DMS53 treated with DMSO at 0.1 percent for 48 hours (cell line): Measurements from ENCODE around the gene SDHB.

Experiments
- DNase-seq: peaks from one replicate; lab custom pipeline; 2025; ENCODE audit not compliant: unreplicated experiment; lab: John Stamatoyannopoulos, UW

The SDHB gene

DNA sequence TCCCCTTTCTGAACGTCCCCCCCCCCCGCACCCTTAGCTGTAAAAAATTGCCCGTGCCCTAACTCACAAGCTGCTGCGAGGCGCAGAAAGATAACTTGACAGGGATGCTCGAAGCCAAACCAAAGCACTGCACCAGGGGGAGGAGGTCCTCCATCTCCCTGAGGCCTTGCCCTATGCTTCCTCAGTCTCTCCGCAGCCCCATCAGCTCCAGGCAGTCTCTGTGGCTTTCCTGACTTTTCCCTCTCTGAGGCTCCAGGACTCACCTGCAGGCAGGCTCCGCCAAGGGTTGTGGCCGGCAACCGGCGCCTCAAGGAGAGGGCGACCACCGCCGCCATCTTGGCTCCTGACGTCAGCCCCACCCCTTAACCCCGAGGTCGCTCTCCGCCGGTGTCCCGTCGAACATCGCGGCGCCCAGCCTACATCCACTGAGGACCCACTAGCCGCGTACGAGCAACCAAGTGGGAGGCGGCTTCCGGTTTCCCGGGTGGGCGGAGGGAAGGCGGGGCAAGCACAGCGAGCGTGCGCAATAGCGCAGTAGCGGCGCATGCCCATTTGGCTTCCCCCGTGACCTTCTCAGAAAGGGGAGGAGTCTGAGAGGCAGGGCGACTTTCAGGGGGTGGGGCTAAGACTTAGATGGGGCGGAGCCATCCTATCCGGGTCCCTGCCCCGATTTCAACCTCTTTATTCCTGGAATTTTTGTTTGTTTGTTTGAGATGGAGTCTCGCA, at the start of gene SDHB:
SDHB (minus strand) TSS at position 348 of the 726 bp plus-strand sequence; CDS start at position 335, 13 bp downstream.
- DNase-seq, result peak; percentile 95

- no peak for DNase-seq
Measured at GRCh38 chr1:17102232-17102631, 48.4 kb upstream of the SDHB start.

DNA sequence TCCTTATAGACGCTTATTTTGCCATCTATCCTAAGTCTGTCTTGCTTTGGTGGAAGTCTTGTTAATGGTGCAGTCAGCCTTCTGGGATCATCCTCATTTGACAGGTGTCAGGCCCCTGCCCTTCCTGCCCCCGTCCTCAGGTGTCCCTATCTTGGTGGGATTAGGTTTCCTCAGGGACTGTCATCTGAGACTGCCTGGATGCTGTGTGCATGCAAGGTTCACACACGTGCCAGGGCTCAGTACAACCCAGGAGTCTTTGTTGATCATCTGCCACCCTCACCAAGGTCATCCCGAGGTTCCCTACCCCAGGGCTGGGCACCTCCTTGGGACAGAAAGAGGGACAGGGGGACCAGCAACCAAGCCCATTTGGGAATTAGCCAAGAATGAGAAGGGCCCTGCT, 47.4 kb upstream of the SDHB start:
- no peak for DNase-seq

GRCh38 chr1:17099616-17100340, 45.9 kb upstream of the SDHB start:
- no peak for DNase-seq

DNA sequence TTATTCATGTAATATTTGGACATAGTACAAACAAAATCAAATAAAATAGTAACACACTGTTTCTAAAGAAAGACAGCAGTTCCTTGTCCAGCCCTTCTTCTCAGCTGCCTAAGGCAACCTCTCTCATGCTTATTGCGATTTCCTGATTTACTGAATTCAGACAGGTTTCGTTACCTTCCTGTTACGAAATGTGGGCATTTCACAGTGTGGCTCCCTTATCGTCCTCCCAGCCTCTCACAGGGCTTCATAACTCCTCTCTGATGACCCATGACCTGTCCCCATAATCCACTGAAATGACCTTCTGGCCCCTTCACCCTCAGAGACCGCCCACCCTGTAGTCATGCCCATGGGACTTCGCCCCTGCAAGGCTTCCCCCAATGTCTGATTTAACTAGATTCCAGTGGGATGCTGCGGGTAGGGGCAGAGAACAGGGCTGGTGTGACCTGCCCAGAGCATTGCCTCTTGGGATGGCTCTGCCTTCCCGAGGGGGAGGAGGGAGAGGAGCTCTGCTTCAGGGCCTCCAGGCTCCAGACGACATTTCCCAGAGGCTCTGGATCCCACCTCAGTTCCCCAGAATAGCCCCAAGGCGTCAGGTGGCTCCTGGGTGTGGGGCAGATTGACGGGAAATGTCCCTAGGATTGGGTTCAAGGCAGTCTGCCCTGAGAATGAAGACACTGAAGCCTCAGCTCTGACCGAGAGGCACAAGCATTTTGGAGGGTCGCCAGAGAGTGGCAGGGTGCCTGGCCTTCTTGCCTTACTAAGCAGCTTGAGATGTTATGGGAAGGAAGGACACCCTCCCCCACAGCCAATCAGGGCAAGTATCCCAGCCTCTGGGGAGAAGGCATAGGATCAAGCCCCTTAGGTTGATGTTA, 44.9 kb upstream of the SDHB start:
- no peak for DNase-seq

GRCh38 chr1:17097787-17098186, 44.0 kb upstream of the SDHB start:
- DNase-seq, result no peak

GRCh38 chr1:17097147-17097546, 43.3 kb upstream of the SDHB start:
- DNase-seq, result no peak

GRCh38 chr1:17096584-17096983, 42.8 kb upstream of the SDHB start:
- DNase-seq, result no peak

- DNase-seq, result no peak
Measured at GRCh38 chr1:17095141-17095540, 41.3 kb upstream of the SDHB start.

DNA sequence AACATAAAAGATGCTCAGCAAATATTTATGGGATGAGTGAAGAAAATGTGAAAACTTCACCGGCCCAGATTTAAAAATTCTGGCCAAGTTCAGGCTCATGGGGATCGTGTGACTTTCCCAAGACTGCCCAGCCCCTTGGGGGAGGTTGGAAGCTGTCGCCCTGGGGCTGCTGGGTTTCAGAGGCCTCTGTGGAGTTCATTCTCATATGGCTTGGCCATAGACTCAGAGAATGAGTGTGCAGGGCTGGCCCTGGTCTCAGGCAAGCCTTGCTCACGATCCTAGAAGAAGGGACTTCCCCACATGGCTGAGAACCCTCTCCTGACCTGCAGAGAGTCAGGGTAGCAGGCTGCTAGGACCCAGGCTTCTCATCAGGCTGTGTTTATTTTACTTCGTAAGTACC, 40.8 kb upstream of the SDHB start:
- no peak for DNase-seq

DNA sequence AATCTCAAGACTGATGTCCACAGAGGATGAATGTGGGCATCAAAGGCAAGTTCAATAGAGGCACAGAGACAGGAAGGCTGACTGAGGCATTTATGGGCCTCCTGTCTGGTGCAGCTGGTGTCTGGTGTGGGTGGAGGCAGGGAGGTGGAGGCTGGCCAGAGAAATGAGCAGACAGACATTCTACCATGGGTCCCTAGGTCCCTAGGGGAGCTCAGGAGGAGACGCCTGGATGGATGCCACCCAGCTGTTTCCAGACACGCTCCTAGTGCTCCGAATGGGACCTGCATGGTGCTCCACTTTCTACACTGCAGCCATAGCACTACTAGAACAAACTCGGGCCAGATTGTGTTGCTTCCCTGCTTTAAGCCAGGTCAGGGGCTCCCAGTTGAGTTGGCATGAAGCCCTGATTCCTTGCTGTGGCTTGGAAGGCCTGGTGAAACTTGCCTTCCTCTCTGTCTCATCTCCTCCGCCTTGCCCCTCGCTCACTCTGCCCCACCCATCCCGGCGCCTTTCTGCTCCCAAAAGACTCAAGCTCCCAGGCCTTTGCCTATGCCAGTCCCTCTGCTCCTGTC, 40.1 kb upstream of the SDHB start:
- DNase-seq, result no peak

- DNase-seq, result no peak
Measured at GRCh38 chr1:17091252-17091651, 37.4 kb upstream of the SDHB start.

GRCh38 chr1:17089506-17089905, 35.7 kb upstream of the SDHB start:
- no peak for DNase-seq

- DNase-seq, result no peak
Measured at GRCh38 chr1:17086751-17087150, 32.9 kb upstream of the SDHB start.

GRCh38 chr1:17084787-17085186, 31.0 kb upstream of the SDHB start:
- DNase-seq, result no peak

- DNase-seq, result no peak
Measured at GRCh38 chr1:17082761-17083160, 28.9 kb upstream of the SDHB start.

GRCh38 chr1:17081439-17081838, 27.6 kb upstream of the SDHB start:
- no peak for DNase-seq

DNA sequence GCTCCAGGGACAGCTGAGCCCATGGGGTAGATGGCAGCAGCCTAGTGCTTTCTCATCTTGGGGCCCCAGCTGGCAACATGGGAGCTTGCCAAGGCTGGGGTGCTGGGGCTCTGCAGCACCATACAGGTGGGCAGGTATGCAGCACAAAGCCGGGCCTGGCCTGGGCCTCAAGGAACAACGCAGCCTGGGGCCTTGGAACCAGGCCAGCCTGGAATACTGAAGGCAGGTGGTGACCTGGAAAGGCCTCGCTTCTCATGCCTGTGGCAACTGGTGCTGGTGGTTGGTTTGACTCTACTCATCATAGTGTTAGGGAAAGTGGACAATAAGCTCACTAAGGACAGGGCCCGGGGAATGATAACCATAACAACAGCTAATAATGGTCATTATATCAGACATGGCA, 27.0 kb upstream of the SDHB start:
- no peak for DNase-seq

- no peak for DNase-seq
Measured at GRCh38 chr1:17080085-17080759, 26.4 kb upstream of the SDHB start.

DNA sequence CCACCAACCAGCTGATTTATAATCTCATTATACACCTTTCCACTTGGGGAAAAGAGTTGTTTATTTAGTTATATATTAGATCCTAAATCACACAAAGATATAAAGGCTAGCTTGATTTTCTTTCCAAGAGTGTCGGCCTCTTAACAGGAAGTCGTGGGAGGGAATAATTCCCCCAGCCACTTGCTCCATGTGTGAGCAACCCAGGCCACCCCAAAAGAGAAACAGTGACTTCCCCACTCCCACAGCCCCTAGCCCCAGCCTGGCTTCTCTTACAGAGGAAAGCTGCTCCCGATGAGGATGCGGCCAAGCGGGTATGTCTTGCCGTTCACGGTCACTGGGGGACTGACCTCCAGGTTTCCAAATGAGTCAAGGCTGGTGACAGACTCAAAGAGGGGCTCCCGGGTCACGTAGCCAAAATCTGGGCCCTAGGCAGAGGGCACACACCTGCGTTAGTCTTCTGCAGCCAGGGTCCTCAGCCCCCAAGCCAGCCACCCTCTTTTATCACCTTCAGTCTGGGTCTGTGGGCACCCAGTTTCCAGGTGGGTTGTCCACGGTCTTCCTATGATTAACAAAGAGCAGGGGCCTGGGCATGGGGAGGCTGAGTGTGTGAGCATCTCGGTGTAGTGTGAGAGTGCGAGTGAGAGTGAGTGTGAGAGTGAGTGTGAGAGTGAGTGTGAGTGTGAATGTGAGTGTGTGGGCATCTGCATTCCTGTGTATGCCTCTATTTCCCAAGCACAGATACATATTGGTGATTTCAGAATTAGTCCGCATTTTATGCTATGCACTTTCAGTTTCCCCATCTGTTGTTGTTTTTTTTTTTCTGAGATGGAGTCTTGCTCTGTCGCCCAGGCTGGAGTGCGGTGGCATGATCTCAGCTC, 25.4 kb upstream of the SDHB start:
- no peak for DNase-seq
